ENCODE results near the gene CXorf66.

CXorf66 gene, protein sequence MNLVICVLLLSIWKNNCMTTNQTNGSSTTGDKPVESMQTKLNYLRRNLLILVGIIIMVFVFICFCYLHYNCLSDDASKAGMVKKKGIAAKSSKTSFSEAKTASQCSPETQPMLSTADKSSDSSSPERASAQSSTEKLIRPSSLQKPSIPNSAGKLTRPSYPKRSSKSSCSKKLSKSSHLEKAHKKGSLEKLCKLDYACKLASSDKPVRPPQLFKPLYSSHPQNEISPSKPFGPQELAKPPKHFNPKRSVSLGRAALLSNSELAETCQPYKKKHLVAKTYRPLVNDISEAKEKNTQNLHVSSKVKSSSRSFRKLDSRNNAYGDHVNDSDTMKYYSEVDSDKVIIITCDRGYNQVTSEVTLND

DNA sequence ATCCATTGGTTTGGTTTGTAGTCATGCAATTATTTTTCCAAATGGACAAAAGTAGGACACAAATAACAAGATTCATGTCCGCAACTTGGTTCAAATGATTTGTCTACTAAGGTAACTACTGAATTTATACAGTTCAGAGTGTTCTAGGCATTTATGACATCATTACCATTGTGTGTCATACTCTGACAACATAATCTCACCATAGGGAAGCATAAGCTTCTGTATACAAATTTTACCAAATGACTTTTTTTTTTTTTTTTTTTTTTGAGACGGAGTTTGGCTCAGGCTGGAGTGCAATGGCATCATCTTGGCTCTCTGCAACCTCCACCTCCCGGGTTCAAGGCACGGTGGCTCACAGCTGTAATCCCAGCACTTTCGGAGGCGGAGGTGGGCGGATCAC, at the start of gene CXorf66:
CXorf66 (minus strand) TSS at position 101 of the 400 bp plus-strand sequence; CDS start at position 76, 25 bp downstream.
- H3K27ac ChIP-seq, result no peak within 1 kb of the TSS
- no peak for TF ChIP-seq CTCF (conservative IDR thresholded peaks at IDR 0.05)

GRCh38 chrX:139982856-139983255, 17.5 kb upstream of the CXorf66 start:
- H3K27ac ChIP-seq, result no peak overlapping the region
- TF ChIP-seq CTCF (conservative IDR thresholded peaks at IDR 0.05), result no peak

GRCh38 chrX:139974471-139974870, 9.2 kb upstream of the CXorf66 start:
- no peak for TF ChIP-seq CTCF (conservative IDR thresholded peaks at IDR 0.05)
- H3K27ac ChIP-seq, result no peak overlapping the region

- no peak for TF ChIP-seq CTCF (conservative IDR thresholded peaks at IDR 0.05)
Observed at GRCh38 chrX:139972629-139973624, 7.6 kb upstream of the CXorf66 start.

GRCh38 chrX:139972113-139972512, 6.8 kb upstream of the CXorf66 start:
- TF ChIP-seq CTCF (conservative IDR thresholded peaks at IDR 0.05), result no peak
- no peak overlapping the region for H3K27ac ChIP-seq

More at GRCh38 chrX:139972629-139973624, 7.6 kb upstream of the CXorf66 start:
- H3K27ac ChIP-seq, result no peak overlapping the region

DNA sequence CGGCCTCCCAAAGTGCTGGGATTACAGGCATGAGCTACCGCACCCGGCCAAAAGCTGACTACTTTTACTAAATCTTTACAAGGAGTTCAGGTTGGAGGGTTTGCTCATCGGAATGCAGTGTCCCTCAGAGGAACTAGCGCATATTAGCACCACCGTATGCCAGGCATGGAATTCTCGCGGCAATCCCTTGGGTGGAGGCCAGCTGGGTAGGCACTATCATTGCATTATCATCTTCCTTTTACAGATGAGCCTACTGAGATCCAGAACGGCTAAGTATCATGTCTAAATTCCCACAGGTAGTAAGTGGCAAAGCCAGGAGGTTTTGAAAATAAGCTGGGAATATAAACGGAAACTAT, 6.1 kb upstream of the CXorf66 start:
- H3K27ac ChIP-seq, result no peak overlapping the region

More for the DNA sequence above, 6.1 kb upstream of the CXorf66 start:
- TF ChIP-seq CTCF (conservative IDR thresholded peaks at IDR 0.05), result no peak

Data from VCaP (cell line).